ENCODE results near the gene S100A11.
A peak's percentile ranks its signal among the peaks of the same experiment; 100 is the strongest.

S100A11 gene

GRCh38 chr1:152039461-152039860 lies 2.7 kb upstream of the S100A11 start:
- DNase-seq = no peak

- DNase-seq = no peak
Measured at GRCh38 chr1:152038871-152039270, 2.1 kb upstream of the S100A11 start.

- DNase-seq = peak; percentile 31
Measured at GRCh38 chr1:152035539-152036266, 1.1 kb downstream of the S100A11 start.

- DNase-seq = peak; percentile 71
Measured at GRCh38 chr1:152034654-152035538, 1.9 kb downstream of the S100A11 start.

- DNase-seq = no peak
Measured at GRCh38 chr1:152034324-152034653, 2.5 kb downstream of the S100A11 start.

GRCh38 chr1:152029929-152030211 lies 6.9 kb downstream of the S100A11 start:
- no peak for DNase-seq

- DNase-seq = no peak
Measured at GRCh38 chr1:152029144-152029928, 7.5 kb downstream of the S100A11 start.

GRCh38 chr1:152026895-152027294 lies 9.9 kb downstream of the S100A11 start:
- DNase-seq = no peak

- DNase-seq = no peak
Measured at GRCh38 chr1:152024223-152024622, 12.6 kb downstream of the S100A11 start.

GRCh38 chr1:152023221-152023620 lies 13.6 kb downstream of the S100A11 start:
- DNase-seq = no peak

GRCh38 chr1:152022474-152022873 lies 14.3 kb downstream of the S100A11 start:
- no peak for DNase-seq

GRCh38 chr1:152021569-152021968 lies 15.2 kb downstream of the S100A11 start:
- no peak for DNase-seq

GRCh38 chr1:152020849-152021248 lies 16.0 kb downstream of the S100A11 start:
- no peak for DNase-seq

GRCh38 chr1:152018537-152018936 lies 18.3 kb downstream of the S100A11 start:
- DNase-seq = peak; percentile 23

GRCh38 chr1:152015766-152016165 lies 21.0 kb downstream of the S100A11 start:
- no peak for DNase-seq

GRCh38 chr1:152014943-152015342 lies 21.9 kb downstream of the S100A11 start:
- no peak for DNase-seq

- DNase-seq = peak; percentile 57
Measured at GRCh38 chr1:152013664-152014237, 23.1 kb downstream of the S100A11 start.

- no peak for DNase-seq
Measured at GRCh38 chr1:152009691-152010090, 27.1 kb downstream of the S100A11 start.

- DNase-seq = no peak
Measured at GRCh38 chr1:152007047-152007446, 29.8 kb downstream of the S100A11 start.

- no peak for DNase-seq
Measured at GRCh38 chr1:152005360-152005912, 31.4 kb downstream of the S100A11 start.

GRCh38 chr1:152003846-152004442 lies 32.9 kb downstream of the S100A11 start:
- no peak for DNase-seq

- no peak for DNase-seq
Measured at GRCh38 chr1:152002960-152003359, 33.8 kb downstream of the S100A11 start.

Measured in CD4-positive, alpha-beta T cell treated with Interleukin-6 for 4 hours (primary cell).